SU-DHL-6 (cell line): ENCODE results near the gene CCNL2.

ENCODE experiments used
- EZH2phosphoT487 ChIP-seq: fragments of 200-600 bp; sonication (generic), shearing (Covaris generic); conservative IDR thresholded peaks from 2 replicates; pipeline ENCODE4 v1.6.1; 2018; ENCODE audit warnings: mild to moderate bottlenecking, antibody characterized with exemption, low read length, moderate library complexity, mixed read lengths
- TF ChIP-seq, protein P1 (sequence below): fragments of 200-600 bp; sonication (generic); IDR thresholded peaks from one replicate; pipeline ENCODE4 v1.5.1; 2017; ENCODE audit warnings: antibody characterized with exemption, mild to moderate bottlenecking, low read length, moderate library complexity; ENCODE audit not compliant: insufficient read depth, poor library complexity, severe bottlenecking

- TF ChIP-seq, protein P1, sequence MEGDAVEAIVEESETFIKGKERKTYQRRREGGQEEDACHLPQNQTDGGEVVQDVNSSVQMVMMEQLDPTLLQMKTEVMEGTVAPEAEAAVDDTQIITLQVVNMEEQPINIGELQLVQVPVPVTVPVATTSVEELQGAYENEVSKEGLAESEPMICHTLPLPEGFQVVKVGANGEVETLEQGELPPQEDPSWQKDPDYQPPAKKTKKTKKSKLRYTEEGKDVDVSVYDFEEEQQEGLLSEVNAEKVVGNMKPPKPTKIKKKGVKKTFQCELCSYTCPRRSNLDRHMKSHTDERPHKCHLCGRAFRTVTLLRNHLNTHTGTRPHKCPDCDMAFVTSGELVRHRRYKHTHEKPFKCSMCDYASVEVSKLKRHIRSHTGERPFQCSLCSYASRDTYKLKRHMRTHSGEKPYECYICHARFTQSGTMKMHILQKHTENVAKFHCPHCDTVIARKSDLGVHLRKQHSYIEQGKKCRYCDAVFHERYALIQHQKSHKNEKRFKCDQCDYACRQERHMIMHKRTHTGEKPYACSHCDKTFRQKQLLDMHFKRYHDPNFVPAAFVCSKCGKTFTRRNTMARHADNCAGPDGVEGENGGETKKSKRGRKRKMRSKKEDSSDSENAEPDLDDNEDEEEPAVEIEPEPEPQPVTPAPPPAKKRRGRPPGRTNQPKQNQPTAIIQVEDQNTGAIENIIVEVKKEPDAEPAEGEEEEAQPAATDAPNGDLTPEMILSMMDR = no peak
- TF ChIP-seq EZH2phosphoT487 = no peak
Measured at GRCh38 chr1:1352786-1353388, 46.2 kb downstream of the CCNL2 start.
